GM18498 (cell line): ENCODE measurements around the gene LBX1.

Experiments
- ATAC-seq: cut with Tn5 transposase; IDR thresholded peaks from one replicate; pipeline ENCODE4 v1.9.1; 2021; ENCODE audit warnings: mild to moderate bottlenecking, moderate library complexity; ENCODE audit not compliant: unreplicated experiment

The LBX1 gene

GRCh38 chr10:101244321-101245050 lies 15.2 kb upstream of the LBX1 start:
- ATAC-seq = no peak

- ATAC-seq = no peak
These were observed 12.8 kb upstream of the LBX1 start for GRCh38 chr10:101241840-101242707.

GRCh38 chr10:101238732-101239105 lies 9.5 kb upstream of the LBX1 start:
- ATAC-seq = no peak

GRCh38 chr10:101237982-101238731 lies 8.9 kb upstream of the LBX1 start:
- ATAC-seq = no peak

GRCh38 chr10:101237081-101237981 lies 8.1 kb upstream of the LBX1 start:
- ATAC-seq = no peak

GRCh38 chr10:101236376-101237080 lies 7.3 kb upstream of the LBX1 start:
- no peak for ATAC-seq

GRCh38 chr10:101235766-101236165 lies 6.5 kb upstream of the LBX1 start:
- ATAC-seq = no peak

- no peak for ATAC-seq
These were observed 5.1 kb upstream of the LBX1 start for GRCh38 chr10:101234333-101234732.

- ATAC-seq = no peak
These were observed 4.6 kb upstream of the LBX1 start for GRCh38 chr10:101233863-101234262.

GRCh38 chr10:101233443-101233842 lies 4.2 kb upstream of the LBX1 start:
- no peak for ATAC-seq

- ATAC-seq = no peak
These were observed 2.8 kb upstream of the LBX1 start for GRCh38 chr10:101231912-101232689.

GRCh38 chr10:101231092-101231491 lies 1.8 kb upstream of the LBX1 start:
- no peak for ATAC-seq

GRCh38 chr10:101230183-101230917 lies 1.1 kb upstream of the LBX1 start:
- no peak for ATAC-seq

GRCh38 chr10:101228966-101229265 lies 347 bp downstream of the LBX1 start:
- no peak for ATAC-seq

GRCh38 chr10:101228153-101228965 lies 904 bp downstream of the LBX1 start:
- ATAC-seq = no peak

GRCh38 chr10:101227429-101228152 lies 1.7 kb downstream of the LBX1 start:
- ATAC-seq = no peak
